IMR-90 (cell line): ENCODE data around the gene PERM1. TPM values are rescaled to one million over a fixed set of nuclear protein-coding genes. Genes with fewer than 3 reads are reported as not detected.

Source experiments
- BHLHE40 ChIP-seq: fragments of 150-350 bp; IDR thresholded peaks from 2 replicates; pipeline ENCODE4 v1.6.1; 2016; ENCODE audit warnings: mild to moderate bottlenecking, low read depth, low read length
- CHD1 ChIP-seq: IDR thresholded peaks from 2 replicates; pipeline ENCODE4 v1.6.1; 2012; ENCODE audit warnings: low read depth, low read length, improper control_type of control experiment
- MAFK ChIP-seq: IDR thresholded peaks from 2 replicates; pipeline ENCODE4 v1.6.1; 2012; ENCODE audit warnings: low read depth, low read length, improper control_type of control experiment
- MAZ ChIP-seq: IDR thresholded peaks from 2 replicates; pipeline ENCODE4 v1.6.1; 2012; ENCODE audit warnings: low read depth, mild to moderate bottlenecking, low read length, improper control_type of control experiment, moderate library complexity, borderline replicate concordance
- POLR2A ChIP-seq: IDR thresholded peaks from 2 replicates; pipeline ENCODE4 v1.6.1; 2012; ENCODE audit warnings: mild to moderate bottlenecking, low read depth, low read length
- RCOR1 ChIP-seq: IDR thresholded peaks from 2 replicates; pipeline ENCODE4 v1.6.1; 2012; ENCODE audit warnings: mild to moderate bottlenecking, low read length, improper control_type of control experiment; ENCODE audit not compliant: insufficient replicate concordance
- polyA plus RNA-seq, 3 experiments: library from polyadenylated mRNA; depleted of rRNA; stranded (reverse); fragments of >200 nt; gene quantifications; 2 replicates each; pipeline ENCODE4 v1.2.3, GENCODE V29; 2012; ENCODE audit warnings: low replicate concordance in 1 of 3
- total RNA-seq: library from RNA; depleted of rRNA; stranded (reverse); fragments of >200 nt; gene quantifications from 2 replicates; pipeline ENCODE4 v1.2.3, GENCODE V29; 2012

Gene PERM1
- total and polyA plus RNA-seq, 2 of the 4 experiments (the other 2 are of a cell fraction) = not detected

GRCh38 chr1:930633-931138, 51.2 kb downstream of the PERM1 start (continued):
- no peak for TF ChIP-seq CHD1
- no peak for TF ChIP-seq POLR2A
- TF ChIP-seq MAZ = no peak
- TF ChIP-seq MAFK = no peak
- no peak for TF ChIP-seq RCOR1
- TF ChIP-seq BHLHE40 = no peak
